ENCODE data around the gene ASAP2. TPM values are rescaled to one million over a fixed set of nuclear protein-coding genes. Genes with fewer than 3 reads are reported as not detected.

ASAP2 gene
- total RNA-seq, 1 experiment from 2014 or later, result 12.6 TPM

DNA sequence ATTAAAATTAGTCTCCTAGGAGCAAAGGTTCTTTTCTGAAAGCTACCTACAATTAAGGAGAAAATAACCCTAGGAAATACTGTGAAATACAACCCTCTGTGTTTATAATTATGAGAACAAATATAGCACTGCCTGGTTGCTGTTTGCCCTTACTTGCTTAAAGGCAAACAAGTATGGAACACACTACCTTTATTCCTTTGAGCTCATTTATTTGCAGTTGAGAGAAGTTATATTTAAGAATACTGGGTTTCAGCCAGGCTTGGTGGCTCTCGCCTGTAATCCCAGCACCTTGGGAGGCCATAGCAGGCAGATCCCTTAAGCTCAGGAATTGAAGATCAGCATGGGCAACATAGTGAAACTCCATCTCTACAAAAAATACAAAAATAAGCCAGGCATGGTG, 244.6 kb downstream of the ASAP2 start:
- no CpG with 5 or more reads among the region's 1 CpG for WGBS (ENCODE audit: extremely low coverage, insufficient read length, low lambda C conversion rate)
- H3K9me3 Mint-ChIP-seq, result no peaks in the 10 kb centered on the region
- Histone ChIP-seq H2BK15ac (ENCODE audit: low read depth, low read length) (no peak overlapping the region), H2BK12ac (ENCODE audit: insufficient read length, low read depth, low read length) (no peak overlapping the region), H3K4ac (ENCODE audit: low read depth, low read length) (no peak overlapping the region), H2AFZ (ENCODE audit: low read length) (no peak overlapping the region), H3K4me2 (ENCODE audit: insufficient read depth, insufficient read length, low read length) (no peak overlapping the region), H3K23ac (ENCODE audit: insufficient read length, low read depth, low read length) (no peak overlapping the region), H3K56ac (ENCODE audit: insufficient read length, low read depth, low read length) (no peak overlapping the region), H2BK20ac (ENCODE audit: low read depth, low read length, poor library complexity, severe bottlenecking) (no peak overlapping the region), H3T11ph (ENCODE audit: low read length) (no peak overlapping the region), H2AK5ac (ENCODE audit: insufficient read length, low read length) (no peak overlapping the region), H3K18ac (ENCODE audit: insufficient read length, low read depth, low read length) (no peak overlapping the region), H4K5ac (ENCODE audit: insufficient read length, low read depth, low read length) (no peak overlapping the region), H4K20me1 (ENCODE audit: control insufficient read depth, insufficient read depth, insufficient read length) (no peaks in the 10 kb centered on the region), H3K9ac (ENCODE audit: extremely low read depth, insufficient read length, low read length) (no peak overlapping the region), H3K79me2 (ENCODE audit: insufficient read depth, low read length) (no peaks in the 10 kb centered on the region), H2BK120ac (ENCODE audit: low read depth, low read length, poor library complexity, severe bottlenecking) (no peak overlapping the region), H4K8ac (replicated peaks; ENCODE audit: insufficient read length, low read depth, low read length) (no peak overlapping the region), H3K27ac (ENCODE audit: insufficient read length, low read depth, low read length) (no peak overlapping the region), H3K23me2 (ENCODE audit: insufficient read length, low read depth, low read length, poor library complexity, severe bottlenecking) (no peaks in the 10 kb centered on the region), H3K27me3 (ENCODE audit: insufficient read depth, low read length) (no peaks in the 10 kb centered on the region), H3K9me3 (ENCODE audit: control insufficient read depth, low read depth, low read length) (no peaks in the 10 kb centered on the region), H3K4me1 (ENCODE audit: insufficient read depth, low read length) (no peaks in the 10 kb centered on the region), H3K14ac (ENCODE audit: insufficient read depth, low read length) (no peak overlapping the region), H2BK5ac (ENCODE audit: insufficient read length, low read length) (no peak overlapping the region), H3K79me1 (ENCODE audit: insufficient read depth, low read depth, low read length, poor library complexity, severe bottlenecking) (no peaks in the 10 kb centered on the region), H4K91ac (ENCODE audit: insufficient read length, low read depth, low read length) (no peak overlapping the region)
- TF ChIP-seq, protein P1, sequence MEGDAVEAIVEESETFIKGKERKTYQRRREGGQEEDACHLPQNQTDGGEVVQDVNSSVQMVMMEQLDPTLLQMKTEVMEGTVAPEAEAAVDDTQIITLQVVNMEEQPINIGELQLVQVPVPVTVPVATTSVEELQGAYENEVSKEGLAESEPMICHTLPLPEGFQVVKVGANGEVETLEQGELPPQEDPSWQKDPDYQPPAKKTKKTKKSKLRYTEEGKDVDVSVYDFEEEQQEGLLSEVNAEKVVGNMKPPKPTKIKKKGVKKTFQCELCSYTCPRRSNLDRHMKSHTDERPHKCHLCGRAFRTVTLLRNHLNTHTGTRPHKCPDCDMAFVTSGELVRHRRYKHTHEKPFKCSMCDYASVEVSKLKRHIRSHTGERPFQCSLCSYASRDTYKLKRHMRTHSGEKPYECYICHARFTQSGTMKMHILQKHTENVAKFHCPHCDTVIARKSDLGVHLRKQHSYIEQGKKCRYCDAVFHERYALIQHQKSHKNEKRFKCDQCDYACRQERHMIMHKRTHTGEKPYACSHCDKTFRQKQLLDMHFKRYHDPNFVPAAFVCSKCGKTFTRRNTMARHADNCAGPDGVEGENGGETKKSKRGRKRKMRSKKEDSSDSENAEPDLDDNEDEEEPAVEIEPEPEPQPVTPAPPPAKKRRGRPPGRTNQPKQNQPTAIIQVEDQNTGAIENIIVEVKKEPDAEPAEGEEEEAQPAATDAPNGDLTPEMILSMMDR (conservative IDR thresholded peaks at IDR 0.05), result no peak
- peaks cover 22 to 65% (median 54%) of the 10 kb centered on the region in 3 experiments; a peak in 6 of 7 replicates for H3K36me3 Mint-ChIP-seq (ENCODE audit: insufficient read depth in 1 of 3, low read depth in 3 of 3)
- H3K27me3 Mint-ChIP-seq (ENCODE audit: low read depth), result no peaks in the 10 kb centered on the region
- no peaks in the 10 kb centered on the region for H3K4me1 Mint-ChIP-seq
- DNase-seq, result no peak
- no peak overlapping the region for H3K27ac Mint-ChIP-seq
- no peak overlapping the region for H3K4me3 Mint-ChIP-seq

Other genes starting within 250 kb of the ASAP2 start
- gene MBOAT2, start 203.1 kb upstream of the ASAP2 start, total RNA-seq (2021), result 20.2 and 23.4 TPM in 2 replicates
- 38.7 and 38.9 TPM in 2 replicates for gene ITGB1BP1, start 216.7 kb downstream of the ASAP2 start, total RNA-seq (2021)
- 89.5 and 95.5 TPM in 2 replicates for gene CPSF3, start 216.8 kb downstream of the ASAP2 start, total RNA-seq (2021)

Measured in H9 (cell line).